Left kidney (tissue), 2 donors: ENCODE results near the gene PLEKHG7. TPM values are rescaled to one million over a fixed set of nuclear protein-coding genes. Genes with fewer than 3 reads are reported as not detected.
"Not testable (repeated sequence)": the region's sequence is repeated elsewhere in the genome, so short reads cannot be mapped to it uniquely, and the experiment has no call there.

Source experiments
- DNase-seq: peaks from one replicate; pipeline ENCODE4 v3.0.0-alpha.2; 2013
- polyA plus RNA-seq: library from polyadenylated mRNA; unstranded; fragments of 120-200 nt; gene quantifications from one replicate; pipeline ENCODE4 v1.2.1, GENCODE V29; 2013; ENCODE audit not compliant: insufficient read length

The PLEKHG7 gene
- polyA plus RNA-seq, 1 donor = 0.68 TPM

DNA sequence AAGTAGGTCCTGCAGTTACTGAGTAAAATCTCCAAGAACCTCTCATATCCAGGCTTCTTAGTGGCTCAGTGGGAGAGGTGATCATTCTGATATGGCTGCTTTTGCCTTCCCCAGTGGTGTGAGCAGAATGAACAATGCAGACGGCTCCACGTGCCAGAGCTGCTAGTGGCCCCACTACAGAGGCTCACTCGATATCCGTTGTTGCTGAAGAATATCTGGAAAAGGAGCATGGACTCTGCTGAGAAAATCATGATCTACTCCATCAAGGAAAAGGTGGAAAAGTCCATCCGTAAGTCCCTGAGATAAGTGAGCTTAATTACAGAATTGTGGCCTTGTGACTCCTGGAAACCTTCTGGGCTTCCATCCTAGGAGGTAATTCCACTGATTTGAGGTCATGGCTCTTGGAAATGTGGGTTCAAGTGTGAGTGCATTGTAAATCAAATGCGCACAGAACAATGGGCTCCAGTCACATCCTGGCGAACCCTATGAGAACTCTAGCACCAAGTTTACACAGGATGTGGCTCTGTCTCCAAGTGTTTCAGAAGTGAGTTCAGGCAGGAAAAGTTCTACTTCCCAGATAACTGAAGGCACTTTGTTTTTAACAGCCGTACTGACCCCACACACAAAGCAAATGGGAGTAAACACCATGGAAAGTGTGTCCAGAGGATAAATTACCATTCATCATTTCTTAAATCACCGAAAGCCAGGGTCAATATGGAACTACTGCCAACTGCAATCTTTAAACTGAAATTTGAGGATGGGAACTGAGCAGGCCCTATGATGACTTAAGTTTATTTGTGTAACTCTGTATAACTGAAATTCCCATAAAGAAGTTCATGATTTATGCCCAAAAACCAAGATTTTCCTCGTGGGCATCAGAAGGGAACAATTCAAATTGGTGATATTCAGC lies 51.4 kb downstream of the PLEKHG7 start:
- no peak for DNase-seq

- DNase-seq = no peak
Measured at GRCh38 chr12:92756898-92757596, 54.3 kb downstream of the PLEKHG7 start.

DNA sequence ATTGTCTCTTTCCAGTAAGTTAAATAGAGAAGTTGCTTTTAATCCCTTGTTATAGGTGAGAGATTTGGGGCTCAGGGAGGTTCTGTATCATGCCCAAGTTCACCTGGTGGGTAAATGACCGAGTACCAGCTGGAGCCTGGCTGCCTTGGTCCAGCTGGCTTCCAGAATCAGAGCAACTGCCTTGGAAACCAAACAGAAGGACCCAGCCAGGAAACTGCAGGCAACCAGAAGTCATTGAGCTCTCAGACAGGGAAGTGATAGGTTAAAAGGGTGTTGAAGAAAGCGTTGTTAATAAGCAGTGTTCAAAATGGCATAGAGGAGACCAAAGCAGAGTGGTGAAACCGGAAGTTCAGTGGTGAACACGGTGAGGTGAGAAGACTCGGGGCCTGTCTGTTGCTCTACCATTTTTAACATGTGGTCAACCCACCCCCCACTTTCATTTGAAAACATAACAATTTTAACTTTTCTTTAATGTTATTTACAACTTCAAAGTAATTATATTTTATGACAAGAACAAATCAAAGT lies 54.9 kb downstream of the PLEKHG7 start:
- DNase-seq = no peak

GRCh38 chr12:92759634-92760268 lies 57.0 kb downstream of the PLEKHG7 start:
- DNase-seq = no peak

DNA sequence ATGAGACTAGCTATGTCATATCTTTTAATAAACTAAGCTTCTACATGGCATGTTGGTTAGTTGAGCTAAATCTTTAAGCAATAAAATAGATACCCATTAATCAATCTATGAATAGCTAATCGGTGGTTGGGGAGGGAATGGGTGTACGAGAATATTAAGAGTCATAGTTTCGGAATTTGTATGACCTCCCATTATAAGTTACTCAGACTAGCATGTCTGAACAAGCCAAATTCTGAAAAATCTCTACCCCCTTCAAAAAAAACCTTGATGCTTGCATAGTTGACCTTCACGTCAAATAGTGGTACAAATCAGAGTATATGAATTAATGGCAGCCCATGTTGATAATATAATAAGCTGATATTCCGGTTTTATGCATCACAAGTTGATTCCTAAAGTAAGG lies 60.0 kb downstream of the PLEKHG7 start:
- no peak for DNase-seq

GRCh38 chr12:92764831-92765230 lies 62.0 kb downstream of the PLEKHG7 start:
- no peak for DNase-seq

DNA sequence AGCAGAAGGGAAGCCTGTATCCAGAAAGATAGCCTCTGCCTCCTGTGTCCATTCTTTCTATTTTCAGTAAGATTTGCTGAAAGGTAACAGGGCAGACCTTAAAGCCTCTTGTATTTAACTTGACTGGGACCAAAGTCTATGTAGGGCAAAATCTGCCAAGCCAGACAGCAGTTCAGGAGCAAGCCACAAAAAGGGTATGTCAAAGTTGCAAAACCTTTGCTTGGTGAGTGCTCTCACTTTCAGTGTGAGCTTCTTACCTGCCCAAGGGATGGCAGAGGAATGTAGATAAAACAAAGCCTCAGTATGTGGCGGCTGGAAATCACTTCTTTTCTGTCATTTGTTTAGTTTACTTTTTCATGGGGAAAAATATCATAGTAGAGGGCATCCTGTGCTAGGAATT lies 63.1 kb downstream of the PLEKHG7 start:
- no peak for DNase-seq

DNA sequence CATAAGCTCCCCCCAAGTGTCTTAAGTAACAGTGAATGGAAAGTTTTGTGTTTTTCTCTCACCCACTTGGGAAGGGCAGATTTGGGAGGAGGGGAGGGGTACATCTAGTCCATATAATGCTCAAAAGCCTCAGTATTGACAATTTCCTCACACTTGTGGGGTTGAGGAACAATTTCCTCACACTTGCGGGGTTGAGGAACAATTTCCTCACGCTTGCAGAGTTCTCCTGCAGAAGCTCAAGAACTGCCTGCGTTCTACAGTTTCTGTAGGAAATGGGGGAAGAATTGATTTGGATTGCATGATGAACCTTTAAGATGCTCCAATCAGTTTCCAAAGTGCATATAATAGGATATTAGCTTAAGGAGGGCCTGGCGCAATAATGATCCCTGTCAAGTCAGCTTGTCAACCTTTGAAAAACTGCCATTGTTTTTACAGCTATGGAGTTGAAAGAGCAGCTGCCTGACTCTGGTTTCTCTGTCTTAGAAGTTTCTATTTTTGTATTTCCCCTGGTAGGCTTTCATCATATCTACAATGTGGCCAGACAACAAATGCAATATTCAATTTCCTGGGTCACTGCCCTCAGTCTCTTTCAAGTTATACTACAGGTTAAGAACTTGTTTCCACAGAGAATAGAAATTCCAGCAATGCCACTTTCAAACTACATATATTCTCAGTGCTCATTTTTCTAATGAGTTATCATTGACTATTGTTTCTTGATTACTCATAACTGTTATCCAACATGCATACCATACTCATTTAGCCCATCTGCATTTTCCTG lies 66.5 kb downstream of the PLEKHG7 start:
- DNase-seq = no peak

DNA sequence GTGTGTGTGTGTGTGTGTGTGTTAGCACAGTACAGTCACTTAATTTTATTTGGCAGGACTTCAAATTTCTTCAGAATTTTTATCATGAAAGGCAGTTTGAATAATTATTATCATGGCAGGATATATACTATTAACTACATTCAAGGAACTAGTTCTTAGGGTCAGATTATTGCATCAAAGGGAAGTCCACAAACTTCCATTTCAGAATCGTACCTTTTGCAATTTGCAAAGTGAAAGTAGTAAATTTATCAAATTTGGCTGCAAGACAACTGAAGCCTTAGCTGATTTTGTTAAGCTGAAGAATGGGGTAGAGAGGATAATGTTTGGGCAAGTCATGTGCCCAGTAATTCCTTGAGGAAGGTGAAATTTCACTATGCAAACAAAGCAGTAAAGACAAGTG lies 68.2 kb downstream of the PLEKHG7 start:
- DNase-seq = no peak

GRCh38 chr12:92775416-92775815 lies 72.6 kb downstream of the PLEKHG7 start:
- DNase-seq = no peak

DNA sequence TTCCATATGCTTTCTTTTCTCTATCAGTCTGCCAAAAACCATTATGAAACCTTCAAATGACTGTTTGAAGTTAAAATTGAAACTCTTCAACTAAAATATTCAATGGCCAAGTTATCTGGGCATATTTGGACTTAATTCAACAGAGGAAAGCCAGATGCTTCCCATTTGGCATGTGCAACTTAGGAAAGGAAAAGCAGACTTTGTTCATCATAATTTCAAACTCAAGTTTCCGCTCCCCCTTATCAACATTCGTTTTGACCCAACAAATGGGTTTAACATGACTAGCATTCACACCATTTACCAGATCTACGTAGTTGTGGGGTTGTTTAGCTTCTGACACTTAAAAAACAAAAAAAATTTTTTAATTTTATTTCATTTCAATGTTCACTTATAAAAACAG lies 75.7 kb downstream of the PLEKHG7 start:
- DNase-seq = no peak

GRCh38 chr12:92779902-92780301 lies 77.1 kb downstream of the PLEKHG7 start:
- DNase-seq = no peak

- no peak for DNase-seq
Measured at GRCh38 chr12:92784356-92784755, 81.6 kb downstream of the PLEKHG7 start.

- DNase-seq = peak; percentile 71
Measured at GRCh38 chr12:92784797-92785562, 82.2 kb downstream of the PLEKHG7 start.

DNA sequence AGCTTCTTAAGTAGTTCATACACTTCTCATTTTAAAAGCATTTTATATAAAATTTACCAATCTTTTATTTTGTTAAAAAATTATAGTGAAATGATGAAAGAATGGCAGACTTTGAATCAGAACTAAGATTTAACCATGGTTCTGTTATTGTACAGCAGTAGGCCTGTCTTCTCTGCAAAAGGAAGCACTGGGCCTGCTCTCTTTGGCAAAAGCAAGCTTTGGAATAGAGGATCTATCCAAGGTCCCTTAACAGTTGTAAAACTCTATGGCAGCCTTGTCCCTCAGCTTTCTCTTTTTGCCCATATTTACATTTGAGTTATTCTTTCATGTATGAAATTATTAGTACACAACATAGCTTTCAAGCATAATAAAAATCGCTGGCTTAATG lies 82.8 kb downstream of the PLEKHG7 start:
- no peak for DNase-seq

DNA sequence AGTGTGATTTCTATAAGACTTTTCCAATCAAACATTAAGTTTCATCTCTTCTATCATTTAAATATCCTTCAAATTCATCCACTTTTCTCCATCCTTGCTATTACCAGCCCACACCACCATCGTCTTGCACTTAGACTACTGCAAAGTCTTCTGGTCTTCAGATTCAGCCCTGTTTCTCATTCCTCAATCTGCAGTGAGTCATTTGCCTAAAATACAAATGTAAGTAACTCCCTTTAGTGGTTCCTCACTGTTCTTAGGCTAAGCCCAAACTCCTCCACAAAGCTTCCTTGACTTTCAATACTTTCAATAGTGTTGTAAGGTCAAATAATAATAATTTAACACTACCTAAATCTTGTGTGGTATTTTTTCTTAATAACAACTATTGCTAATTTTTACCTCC lies 83.3 kb downstream of the PLEKHG7 start:
- no peak for DNase-seq

- not testable (repeated sequence) for DNase-seq
Measured at GRCh38 chr12:92794356-92794755, 91.6 kb downstream of the PLEKHG7 start.

DNA sequence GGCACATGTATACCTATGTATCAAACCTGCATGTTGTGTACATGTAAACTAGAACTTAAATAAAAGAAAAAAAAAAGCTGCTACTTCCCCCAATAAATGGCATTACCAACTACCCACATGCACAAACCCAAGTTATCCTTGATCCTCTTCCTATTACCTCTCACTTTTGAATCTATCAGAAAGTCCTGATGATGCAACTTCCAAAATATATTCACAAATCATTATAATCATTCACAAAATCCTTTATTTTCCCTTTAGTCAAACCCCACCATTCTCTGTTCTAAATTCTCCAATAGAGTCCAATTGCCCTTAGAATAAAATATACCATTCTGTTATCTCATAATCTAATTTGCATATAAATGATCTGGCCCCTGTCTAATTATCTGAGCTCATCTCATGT lies 92.0 kb downstream of the PLEKHG7 start:
- no peak for DNase-seq

DNA sequence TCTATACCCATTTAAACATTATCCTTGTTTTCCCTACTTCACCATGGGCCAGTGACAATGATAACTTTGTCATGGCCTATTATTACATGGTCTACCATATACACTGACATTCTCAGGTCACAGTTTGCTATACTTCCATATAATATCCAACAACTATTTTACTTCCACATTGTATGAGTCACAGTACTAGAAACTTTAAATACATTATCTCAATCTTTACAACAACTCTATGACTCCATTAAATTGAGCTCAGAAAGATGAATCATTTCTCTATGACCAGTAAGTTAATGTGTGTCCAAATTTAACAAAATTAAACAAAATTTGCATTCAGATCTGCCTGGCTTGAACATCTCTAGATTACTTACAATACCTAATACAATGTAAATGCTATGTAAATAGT lies 93.9 kb downstream of the PLEKHG7 start:
- no peak for DNase-seq

DNA sequence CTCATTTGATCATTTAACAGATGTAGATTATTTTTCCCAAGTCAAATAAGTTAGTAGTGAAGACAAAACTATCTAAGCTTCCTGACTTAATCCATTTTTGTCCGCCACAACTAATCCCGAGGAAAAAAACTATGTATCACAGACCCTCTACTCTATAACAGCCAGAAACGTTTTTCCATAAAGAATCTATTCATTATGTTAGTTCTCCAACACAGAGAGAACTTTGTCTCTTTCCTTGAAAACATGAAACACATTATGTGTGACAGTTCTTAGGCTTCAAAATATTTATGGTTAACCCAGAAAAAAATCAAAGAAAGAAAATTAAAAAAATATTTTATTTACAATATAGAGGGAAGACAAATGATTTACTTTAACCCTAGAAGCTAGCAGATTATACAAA lies 100.1 kb downstream of the PLEKHG7 start:
- no peak for DNase-seq

- no peak for DNase-seq
Measured at GRCh38 chr12:92803903-92804302, 101.1 kb downstream of the PLEKHG7 start.
